HG02981 (cell line): ENCODE measurements around the gene GABRR3.
A peak's percentile ranks its signal among the peaks of the same experiment; 100 is the strongest.

ENCODE experiments used
- ATAC-seq: cut with Tn5 transposase; IDR thresholded peaks from one replicate; pipeline ENCODE4 v1.9.1; 2021; ENCODE audit warnings: mild to moderate bottlenecking, moderate library complexity; ENCODE audit not compliant: unreplicated experiment

Gene GABRR3

DNA sequence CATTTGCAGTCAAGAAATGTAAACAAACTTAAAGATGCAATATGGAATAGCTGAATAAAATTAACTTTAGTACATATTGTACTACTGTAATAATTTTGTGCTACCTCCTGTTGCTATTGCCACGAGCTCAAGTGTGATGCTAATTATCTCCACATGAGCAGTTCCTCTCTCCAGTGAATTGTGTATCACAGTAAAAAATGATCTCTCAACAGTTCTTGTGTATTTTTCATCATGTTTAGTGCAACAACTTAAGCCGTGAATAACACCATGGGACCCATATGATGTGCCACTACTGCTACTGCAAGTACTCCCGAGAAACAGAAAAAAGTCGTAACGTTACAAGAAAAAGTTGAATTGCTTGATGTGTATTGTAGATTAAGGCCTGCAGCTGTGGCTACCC, 75.2 kb downstream of the GABRR3 start:
- ATAC-seq: no peak

DNA sequence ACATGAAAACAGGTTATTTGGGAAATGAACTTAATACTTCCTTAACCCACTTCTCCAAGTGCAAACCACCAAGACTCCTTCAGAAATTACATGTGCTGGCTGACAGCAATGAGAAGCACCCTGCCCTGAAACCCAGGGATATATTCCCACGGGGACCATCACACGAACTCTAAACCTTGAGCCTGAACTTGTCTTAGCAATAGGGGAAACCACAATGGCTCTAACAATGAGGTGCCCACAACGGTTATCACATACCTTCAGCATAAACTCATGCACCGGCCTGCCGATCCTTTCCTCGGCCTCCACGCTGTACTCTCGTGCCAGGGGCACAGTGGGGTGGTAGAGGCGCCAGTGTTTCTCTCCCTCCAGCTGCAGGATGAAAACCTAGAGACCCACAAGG, 76.3 kb downstream of the GABRR3 start:
- no peak for ATAC-seq

DNA sequence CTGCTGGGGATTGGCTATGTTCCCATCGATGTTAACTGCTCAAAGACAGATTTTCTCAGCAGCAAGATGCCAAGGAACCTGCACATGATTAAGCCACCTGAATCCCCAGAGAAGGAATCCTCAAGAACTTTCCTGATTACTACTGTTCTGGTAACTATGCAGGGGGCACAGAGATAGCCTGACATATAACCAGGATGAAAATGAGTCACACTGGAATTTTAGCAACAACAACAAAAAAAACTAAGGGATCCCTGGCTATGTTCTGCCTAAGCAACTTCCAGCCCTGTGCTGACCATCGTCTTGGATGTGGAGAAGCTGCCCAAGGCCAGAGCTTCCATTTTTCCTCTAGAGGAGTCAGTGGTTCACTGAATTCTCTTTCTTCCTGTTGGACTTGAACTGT, 76.7 kb downstream of the GABRR3 start:
- no peak for ATAC-seq

GRCh38 chr3:97957617-97958311, 77.4 kb downstream of the GABRR3 start:
- no peak for ATAC-seq

DNA sequence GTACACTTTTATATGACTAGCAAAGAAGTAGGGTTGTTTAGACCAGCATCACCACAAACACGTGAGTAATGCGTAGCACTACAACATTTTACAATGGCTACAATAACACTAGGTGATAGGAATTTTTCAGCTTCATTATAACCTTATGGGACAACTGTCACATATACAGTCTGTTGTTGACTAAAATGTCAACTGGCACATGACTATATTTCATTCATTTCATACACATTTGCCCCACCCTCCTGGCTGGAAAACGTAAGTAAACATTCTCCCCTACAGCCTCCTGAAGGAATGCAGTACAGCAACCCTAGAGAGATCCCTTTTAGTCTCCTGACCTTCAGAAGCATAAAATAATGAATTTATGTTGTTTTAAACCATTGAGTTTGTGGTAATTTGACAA, 79.1 kb downstream of the GABRR3 start:
- ATAC-seq: no peak

GRCh38 chr3:97954228-97954827, 80.8 kb downstream of the GABRR3 start:
- peak; percentile 76 for ATAC-seq

DNA sequence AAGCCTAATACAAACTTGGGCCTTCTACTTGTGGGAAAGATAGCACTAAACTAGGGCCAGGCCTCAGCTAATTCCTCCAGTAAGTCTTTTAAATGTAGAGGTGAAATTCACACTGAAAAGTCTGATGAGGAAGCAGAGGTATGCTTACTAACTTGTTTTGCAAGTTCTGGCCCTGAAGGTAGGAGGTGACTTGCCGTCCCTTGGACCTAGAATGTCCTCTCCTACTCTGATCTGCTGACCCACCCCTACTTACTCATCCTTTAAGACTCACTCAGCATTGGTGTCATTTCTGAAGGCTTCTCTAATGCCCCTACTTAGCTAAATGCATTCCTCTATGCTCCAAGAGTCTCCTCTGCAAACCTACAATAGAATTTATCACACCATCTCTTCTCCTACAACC, 82.2 kb downstream of the GABRR3 start:
- no peak for ATAC-seq

- no peak for ATAC-seq
Measured at GRCh38 chr3:97952280-97952679, 82.8 kb downstream of the GABRR3 start.

GRCh38 chr3:97950360-97950759, 84.8 kb downstream of the GABRR3 start:
- ATAC-seq: no peak

DNA sequence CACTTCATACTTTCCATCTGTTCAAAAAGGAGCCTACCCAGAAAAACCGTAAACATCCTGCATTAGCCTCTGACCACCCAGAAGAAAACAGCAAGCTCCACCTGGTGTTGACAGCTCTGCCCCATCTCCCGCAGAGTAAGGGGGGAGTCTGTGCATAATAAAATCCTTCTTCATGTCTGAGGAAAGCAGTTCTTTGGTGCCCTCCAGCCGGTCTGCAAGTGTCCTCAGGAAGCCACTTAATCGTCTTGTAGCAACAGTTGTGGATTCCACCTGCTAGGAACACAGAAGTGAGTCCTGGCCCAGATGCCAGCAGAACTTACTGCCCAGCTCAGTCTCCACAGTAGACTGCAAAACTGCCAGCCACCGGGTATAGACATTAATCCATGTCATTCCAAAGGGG, 85.4 kb downstream of the GABRR3 start:
- no peak for ATAC-seq

DNA sequence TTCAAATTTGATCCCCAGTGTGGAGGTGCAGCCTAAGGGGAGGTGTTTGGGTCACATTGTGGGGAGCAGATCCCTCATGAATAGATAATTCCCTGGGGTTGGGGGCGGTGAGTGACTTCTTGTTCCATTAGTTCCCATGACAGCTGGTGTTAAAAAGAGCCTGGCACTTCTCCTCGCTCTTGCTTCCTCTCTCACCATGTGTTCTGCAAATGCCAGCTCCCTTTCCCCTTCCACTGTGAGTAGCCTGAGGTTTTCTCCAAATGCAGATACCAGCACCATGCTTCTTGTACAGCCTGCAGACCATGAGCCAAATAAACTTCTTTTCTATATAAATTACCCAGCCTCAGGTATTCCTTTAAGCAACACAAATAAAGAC, 86.0 kb downstream of the GABRR3 start:
- no peak for ATAC-seq

GRCh38 chr3:97948351-97949109, 86.6 kb downstream of the GABRR3 start:
- no peak for ATAC-seq

DNA sequence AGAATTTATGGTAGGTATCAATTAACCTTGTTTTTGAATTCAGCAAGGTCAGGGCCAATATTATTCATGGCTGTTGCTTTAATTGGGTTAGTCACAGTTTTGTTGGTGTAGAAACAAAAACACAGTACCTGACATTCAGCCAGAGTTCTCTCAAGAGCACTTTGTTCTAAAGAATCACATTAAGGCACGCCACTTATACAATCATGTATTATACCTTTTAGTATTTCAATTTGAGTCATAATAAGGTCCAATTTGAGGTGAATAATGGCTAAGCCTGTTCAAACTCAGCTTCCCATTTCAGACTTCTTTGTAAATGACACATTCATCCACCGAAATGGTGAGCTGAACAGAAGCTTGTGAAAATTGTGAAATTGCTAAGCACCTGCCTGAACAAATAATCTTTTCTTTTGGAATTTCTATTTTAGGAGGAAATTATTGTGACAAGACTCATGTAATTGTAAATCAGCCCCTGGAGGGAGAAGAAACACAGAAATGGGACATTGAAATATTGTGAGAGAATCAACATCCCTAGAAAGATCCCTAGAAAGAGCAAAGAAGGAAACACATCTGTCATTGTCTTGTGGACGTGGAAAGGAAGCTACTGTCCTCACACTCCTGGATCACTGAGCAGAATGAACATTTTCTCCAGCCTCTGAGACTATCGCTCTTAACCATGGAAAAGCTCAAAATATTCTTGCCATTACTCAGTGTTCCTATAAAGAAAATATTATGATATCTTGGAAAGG, 92.1 kb downstream of the GABRR3 start:
- no peak for ATAC-seq

DNA sequence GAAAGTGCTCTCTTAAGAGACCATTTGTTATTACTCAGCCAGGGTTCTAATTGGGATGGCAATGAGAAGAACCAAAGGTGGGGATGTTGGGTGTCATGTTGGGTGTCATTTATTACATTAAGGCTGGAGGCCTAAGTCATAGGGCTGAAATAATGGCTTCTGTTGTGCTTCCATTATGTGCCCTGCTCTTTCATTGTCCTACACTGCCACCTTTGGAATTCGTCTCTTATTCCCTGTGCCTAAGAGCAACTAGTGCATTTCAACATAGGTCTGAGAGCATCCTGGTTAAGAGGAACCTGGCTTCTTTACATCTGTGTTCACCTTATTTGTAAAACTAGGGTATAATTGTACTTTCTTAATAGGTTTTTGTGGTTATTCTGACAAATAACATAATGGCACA, 95.1 kb downstream of the GABRR3 start:
- ATAC-seq: no peak

GRCh38 chr3:97939401-97939800, 95.7 kb downstream of the GABRR3 start:
- no peak for ATAC-seq

GRCh38 chr3:97938444-97938843, 96.7 kb downstream of the GABRR3 start:
- no peak for ATAC-seq

GRCh38 chr3:97937205-97937604, 97.9 kb downstream of the GABRR3 start:
- no peak for ATAC-seq

- no peak for ATAC-seq
Measured at GRCh38 chr3:97935842-97936241, 99.3 kb downstream of the GABRR3 start.
